Stimulated activated CD4-positive, alpha-beta T cell treated with anti-CD3 and anti-CD28 coated beads, Interleukin-2, amount 100 ng/mL, for 48 hours (primary cell): Measurements from ENCODE around the gene DOK1.

ENCODE experiments used
- DNase-seq, 2 donors: peaks; one replicate each; pipeline ENCODE4 v3.0.0-alpha.2; 2020

The DOK1 gene

DNA sequence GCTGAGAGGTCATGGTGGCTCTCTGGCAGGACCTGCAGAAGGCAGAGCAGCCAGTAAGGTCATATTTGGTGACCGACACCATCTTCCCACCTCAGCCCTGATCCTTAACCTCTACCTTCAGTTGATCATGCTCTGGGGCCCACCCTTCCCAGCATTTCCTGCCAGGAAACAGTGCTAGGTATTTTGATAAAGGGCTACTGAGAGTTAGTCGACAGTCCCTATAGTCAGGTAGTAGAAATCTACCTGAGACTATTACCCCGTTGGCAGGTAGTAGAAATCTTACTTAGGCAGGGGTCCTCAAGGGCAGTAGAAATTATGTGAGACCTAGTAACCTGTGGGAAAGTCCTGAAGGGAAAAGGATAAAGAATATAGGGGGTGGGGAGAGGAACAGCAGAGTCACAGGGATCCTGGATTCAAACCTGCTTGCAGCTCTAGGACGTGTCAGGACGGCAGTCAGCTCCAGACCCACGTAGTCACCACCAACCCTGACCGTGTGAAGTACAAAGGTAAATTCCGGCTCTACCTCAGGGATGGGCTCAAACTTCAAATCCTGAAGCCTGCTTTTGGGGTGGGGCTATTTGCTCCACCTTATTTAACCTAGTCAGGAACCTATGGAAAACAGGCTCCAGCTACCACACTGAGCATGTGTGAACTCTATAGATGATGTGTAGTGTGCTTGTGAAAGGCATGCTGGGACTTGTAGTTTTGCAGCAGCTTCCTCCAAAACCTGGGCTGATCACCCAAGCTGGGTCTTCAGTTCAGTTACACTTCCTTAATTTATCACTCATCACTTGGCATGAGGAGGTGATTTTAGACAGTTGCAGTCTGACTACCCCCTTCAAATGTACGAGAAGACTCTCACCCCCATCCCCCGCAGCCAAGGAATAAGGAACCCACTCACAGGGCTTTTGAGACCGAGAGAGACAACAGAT, 28.5 kb upstream of the DOK1 start, which contains the start of gene DQX1:
Gene DQX1 (minus strand): TSS at position 515 of the 932 bp plus-strand sequence. CDS start 502 bp downstream, at position 13.
- DNase-seq: no peak

DNA sequence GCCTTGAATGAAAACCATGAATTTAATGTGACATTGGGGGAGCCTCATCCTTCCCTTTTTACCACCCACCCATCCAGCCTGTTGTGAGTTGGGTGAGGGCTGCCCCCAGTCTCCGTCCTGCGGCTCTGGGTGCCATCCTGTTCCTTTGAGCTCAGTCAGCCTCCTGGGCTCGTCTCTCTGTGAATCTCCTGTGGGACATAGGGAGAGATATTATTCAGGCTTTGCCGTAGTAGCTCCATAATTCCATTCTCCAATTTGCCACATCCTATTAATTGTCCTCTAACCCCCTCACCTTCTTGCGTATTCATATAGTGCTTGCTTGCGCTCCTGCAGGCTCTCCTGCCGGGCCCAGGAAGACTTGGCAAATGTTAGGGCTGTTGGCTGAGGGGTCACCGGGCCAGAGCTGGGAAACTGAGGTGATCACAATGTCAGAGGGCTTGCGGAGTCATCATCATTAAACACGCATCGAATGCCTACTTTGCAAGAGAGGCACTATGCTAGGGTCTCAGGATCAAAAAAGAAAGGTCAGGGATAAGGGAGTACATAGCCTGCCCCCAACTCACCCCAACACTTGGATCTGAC, 27.8 kb upstream of the DOK1 start:
- DNase-seq: no peak

- DNase-seq: no peak
Observed at GRCh38 chr2:74527741-74528140, 26.8 kb upstream of the DOK1 start.

DNA sequence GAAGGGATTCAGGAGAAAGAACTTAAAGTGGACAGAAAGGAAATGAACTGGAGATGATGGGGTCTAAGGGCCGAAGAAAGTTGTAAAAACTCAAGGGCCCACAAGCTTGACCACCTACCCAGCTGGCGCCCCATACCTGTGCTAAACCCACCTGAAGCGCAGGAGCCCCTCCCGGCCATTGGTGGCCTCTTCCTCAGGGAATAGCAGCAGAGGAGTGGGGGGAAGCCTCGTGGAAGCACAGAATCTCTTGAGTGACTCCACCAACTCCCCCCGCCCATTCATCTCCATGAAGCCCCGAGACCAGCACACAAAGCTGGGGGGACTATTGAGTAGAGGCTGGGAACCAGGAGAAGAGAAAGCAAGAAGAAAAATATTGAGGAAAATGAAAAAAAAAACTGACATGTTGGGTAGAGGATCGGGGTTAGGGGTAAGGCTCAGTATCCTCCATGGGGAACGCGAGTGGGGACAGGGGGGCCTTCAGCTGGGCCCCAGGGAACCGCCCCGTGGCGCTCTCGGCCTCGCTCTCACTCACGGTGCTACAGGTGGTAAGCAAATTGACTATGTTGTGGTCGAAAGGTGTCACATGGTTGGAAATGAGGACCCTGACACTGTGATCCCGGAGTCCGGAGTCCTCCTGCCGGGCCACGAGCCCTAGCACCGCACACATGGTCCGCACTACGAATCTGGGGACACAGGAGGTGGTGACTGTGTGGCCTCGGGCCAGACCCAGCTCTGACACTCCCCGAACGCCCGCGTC, 25.7 kb upstream of the DOK1 start:
- no peak for DNase-seq

DNA sequence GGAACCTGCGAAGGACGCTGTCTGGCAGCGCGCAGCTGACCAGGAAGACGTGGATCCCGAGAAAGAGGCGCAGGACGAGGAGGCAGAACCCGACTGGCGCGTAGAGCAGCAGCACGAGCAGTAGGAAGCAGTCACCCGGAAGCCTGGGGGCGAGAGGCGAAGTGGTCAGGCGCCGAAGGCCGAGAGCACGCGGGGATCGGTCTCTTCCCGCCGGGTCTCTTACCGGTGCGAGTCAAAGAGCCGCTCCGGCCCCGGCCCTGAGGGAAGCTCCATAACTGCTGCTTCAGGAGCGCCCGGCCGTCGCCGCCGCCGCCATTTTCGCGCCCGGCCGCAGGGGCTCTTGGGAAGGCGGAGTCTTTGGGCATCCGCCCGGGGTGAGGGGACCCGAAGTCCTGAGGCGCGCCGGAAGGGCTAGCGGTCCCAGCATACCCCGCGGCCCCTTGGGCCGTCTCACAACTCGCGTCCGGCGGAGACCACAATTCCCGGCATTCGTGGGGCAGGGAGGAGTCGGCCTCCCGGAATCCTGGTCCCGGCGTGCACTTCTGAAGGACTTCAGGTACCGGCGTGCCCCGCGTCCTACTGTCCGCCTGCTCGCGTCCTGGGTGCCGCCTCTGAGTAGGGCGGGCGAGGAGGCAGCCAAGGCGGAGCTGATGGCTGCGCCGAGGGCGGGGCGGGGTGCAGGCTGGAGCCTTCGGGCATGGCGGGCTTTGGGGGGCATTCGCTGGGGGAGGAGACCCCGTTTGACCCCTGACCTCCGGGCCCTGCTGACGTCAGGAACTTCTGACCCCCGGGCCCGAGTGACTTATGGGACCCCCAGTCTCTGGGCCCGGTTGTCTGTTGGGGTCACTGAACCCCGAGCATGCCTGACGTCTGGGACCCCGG, 24.9 kb upstream of the DOK1 start, which contains the start of the genes AUP1 and HTRA2:
Gene AUP1 (minus strand): TSS at position 350 of the 882 bp plus-strand sequence. CDS start 77 bp downstream, at position 273.
Gene HTRA2 (plus strand): TSS at position 577 of the 882 bp plus-strand sequence. CDS start 74 bp downstream, at position 651.
- peak; percentile 85 to 89 for DNase-seq

DNA sequence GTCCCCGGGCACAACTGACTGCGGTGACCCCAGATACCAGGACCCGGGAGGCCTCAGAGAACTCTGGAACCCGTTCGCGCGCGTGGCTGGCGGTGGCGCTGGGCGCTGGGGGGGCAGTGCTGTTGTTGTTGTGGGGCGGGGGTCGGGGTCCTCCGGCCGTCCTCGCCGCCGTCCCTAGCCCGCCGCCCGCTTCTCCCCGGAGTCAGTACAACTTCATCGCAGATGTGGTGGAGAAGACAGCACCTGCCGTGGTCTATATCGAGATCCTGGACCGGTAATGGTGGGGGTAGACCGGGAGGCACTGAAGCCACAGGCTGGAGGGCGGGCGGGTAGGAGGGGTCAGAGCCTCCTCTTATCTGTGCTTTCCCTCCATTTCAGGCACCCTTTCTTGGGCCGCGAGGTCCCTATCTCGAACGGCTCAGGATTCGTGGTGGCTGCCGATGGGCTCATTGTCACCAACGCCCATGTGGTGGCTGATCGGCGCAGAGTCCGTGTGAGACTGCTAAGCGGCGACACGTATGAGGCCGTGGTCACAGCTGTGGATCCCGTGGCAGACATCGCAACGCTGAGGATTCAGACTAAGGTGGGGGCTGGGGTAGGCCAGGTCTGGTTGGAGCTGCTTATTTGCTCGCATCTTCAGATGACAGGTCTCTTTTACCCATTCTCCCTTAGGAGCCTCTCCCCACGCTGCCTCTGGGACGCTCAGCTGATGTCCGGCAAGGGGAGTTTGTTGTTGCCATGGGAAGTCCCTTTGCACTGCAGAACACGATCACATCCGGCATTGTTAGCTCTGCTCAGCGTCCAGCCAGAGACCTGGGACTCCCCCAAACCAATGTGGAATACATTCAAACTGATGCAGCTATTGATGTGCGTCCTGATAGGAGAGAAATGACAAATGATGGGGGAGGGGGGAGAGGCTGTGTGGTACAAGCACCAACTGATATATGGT, 24.0 kb upstream of the DOK1 start:
- DNase-seq: peak in 1 of 2 donors; percentile 33

- no peak for DNase-seq
Observed at GRCh38 chr2:74531666-74532065, 22.9 kb upstream of the DOK1 start.

GRCh38 chr2:74532222-74532621, 22.3 kb upstream of the DOK1 start:
- no peak for DNase-seq

DNA sequence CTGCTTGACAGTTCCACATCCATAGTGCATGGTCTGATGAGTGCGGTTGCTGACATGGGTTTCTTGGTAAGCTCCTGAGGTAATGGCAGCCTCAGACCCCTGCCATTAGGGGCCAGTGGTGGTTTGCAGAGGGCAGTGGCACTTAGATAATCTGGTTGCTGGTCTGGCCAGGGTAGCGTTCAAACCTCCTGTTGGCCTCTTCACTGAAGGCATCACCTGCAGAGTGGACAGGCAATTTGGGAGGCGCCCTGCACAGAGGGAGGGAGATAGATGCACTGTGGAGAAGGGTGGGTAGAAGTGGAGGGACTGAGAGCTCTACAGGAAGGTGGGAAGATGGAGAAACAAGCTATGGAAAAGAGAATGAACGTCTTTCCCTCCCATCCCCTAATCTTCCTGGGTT, 21.1 kb upstream of the DOK1 start:
- no peak for DNase-seq

DNA sequence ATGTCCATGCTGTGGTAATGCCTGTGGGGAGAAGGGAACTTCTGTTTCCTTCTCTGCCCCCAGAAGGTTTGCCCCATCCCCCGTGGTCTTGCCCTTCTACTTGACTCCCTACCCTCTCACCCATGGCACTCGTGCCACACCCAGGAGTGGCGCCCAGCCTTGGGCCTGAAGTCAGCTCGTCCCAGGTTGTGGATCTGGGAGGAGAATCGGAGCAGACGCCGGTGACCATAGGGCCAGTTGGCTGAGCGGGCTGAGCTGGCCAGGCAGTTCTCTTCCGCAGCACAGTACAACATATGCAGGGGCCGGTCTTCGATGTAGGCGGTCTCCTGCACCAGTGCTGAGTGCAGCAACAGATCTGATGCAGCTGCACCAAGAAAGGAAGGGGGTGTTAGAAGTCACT, 20.1 kb upstream of the DOK1 start:
- DNase-seq: no peak

GRCh38 chr2:74535440-74535965, 19.0 kb upstream of the DOK1 start:
- no peak for DNase-seq

GRCh38 chr2:74536166-74536950, 18.2 kb upstream of the DOK1 start:
- DNase-seq: no peak

GRCh38 chr2:74537140-74537539, 17.4 kb upstream of the DOK1 start:
- DNase-seq: no peak

DNA sequence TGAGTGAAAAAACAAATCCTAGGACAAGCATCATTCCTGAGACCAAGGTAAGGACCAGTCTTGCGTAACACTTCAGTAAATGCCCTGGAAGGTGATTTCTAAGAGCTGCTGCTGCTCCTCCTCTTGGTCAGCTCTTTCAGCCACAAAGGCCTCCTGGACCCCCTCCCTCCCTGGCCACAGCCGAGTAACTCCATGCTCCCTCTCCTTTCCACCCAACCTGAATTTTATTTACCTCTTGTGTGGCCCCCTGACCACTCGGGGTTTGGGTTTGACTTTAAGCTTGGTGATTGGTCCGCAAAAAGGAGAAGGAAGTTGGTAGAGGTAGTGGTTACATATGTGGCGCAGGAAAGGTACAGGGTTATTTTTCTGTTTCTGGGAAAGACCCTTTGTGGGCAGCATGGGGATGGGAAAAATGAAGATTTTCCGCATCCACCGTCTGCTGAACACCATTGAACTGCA, 15.6 kb upstream of the DOK1 start:
- DNase-seq: no peak

DNA sequence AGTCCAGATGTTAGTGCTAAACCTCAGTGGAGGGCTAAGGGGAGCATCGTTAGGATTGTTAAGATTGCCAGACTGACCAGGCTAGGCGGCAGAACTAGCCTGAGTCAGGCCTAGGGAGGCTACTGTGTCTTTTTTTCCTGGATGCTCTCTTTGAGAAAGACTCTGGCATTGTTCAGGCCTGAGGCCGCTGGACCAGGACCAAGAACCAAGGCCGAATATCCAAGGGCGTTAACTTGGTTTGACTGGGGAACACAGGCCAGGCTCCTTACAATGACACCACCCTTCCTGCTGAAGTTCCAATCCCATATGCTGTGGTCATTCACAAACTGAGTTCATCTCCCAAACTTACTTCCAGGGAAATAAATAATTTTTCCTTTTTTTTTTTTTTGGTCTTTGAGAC, 14.2 kb upstream of the DOK1 start:
- DNase-seq: no peak

- DNase-seq: no peak
Observed at GRCh38 chr2:74542978-74543377, 11.5 kb upstream of the DOK1 start.

DNA sequence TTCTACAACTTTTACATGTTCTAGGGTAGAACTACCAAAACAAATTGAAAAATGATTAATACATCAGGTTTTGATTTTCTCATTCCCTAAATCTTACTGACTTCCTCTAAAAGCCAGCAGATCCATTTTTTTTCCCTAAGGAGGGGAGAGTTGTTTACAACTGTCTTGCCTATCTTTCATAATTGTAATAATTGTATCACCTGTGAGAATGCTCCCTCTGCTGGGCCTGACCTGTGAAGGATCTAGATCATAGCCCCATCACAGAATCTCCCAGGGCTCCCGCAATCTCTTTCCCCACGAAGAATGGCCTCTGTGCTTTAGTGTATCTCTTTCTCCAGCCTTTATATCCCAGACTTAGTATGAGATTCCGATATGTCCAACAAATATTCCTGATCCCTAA, 9.9 kb upstream of the DOK1 start:
- DNase-seq: no peak

DNA sequence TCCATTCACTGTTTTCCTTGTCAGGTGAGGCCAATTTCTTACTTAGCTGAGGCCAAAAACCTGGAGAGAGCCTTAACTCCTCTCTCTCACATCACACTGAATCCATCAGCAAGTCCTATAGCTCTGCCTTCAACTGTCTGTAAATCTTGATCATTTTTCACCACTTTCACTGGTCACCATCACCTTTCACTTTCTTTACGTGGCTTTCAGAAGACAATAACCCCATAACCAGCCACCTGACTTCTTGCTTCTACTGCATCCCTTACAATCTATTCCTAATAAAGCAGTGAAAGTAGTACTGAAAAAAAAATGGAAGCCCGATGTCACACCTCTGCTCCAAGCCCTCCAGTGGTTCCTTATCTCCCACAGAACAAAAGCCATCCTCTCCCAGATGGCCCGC, 8.5 kb upstream of the DOK1 start:
- no peak for DNase-seq

DNA sequence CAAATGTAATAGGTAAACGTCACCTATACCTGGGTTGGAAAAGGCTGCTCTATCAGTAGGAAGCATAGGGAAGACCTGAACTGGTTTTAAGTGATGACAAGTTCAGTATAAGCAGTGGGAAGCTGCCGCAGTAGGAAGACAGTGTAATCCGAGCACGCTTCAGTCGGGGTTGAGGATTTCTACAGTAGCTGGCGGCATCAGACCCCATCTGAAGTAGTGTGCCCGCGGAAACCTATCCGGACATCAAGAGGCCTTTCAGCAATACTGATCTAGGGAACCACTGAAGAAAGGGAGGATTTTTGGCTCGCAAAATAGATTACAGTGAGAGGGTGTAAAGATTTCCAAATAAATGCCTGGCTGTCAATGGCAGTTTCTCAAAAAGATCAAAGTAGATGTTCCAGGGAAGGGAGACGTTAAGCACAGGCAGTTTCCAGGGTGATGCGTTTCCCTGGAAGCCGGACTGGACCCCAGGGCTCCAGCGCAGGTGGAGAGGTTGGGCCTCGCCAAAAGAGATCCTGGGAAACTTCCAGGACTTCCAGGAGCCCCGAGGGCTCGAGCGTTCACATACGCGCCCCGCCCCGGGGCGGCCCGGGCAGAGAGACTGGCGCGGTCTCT, 6.1 kb upstream of the DOK1 start:
- no peak for DNase-seq
